ENCODE results near the gene CORO2A.

The CORO2A gene

DNA sequence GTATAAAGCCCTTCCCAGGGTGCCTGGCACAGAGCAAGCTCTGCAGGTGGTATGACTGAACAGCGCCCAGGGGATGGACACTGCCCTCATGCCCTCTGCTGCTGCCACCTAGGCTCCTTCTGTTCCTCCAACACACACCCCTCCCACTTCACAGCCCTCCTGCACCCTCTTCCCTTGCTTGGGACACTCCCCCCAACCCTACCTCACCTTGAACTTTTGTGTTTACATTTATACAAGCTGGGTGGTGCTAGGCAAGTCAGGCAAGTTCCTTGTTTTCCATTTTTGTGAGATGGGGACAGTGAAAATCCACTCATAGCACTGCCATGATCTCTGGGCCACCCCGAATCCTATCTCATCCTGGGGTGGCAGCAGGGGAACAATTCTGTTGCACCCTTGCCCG is 18.8 kb upstream of the CORO2A start:
- Histone ChIP-seq H3K18ac (ENCODE audit: low read length) (no peak overlapping the region), H3K9me3 (replicated peaks in 1 of 2; ENCODE audit: control insufficient read depth in 2 of 2, insufficient read depth in 1 of 2, low read depth in 1 of 2, low read length in 2 of 2) (no peaks in the 10 kb centered on the region), H3K4me2 (ENCODE audit: insufficient read depth, low read length, poor library complexity, severe bottlenecking) (no peak overlapping the region), H3K23ac (ENCODE audit: low read depth, low read length, poor library complexity) (no peak overlapping the region), H2BK12ac (ENCODE audit: low read length) (no peak overlapping the region), H3K27ac (replicated peaks; ENCODE audit: low read length) (no peak overlapping the region), H2BK5ac (ENCODE audit: low read length) (no peak overlapping the region), H3K4me3 (ENCODE audit: low read length in 2 of 2) (no peak overlapping the region), H2AK5ac (ENCODE audit: low read depth, low read length) (no peak overlapping the region), H3K36me3 (replicated peaks in 1 of 2; ENCODE audit: control insufficient read depth in 2 of 2, insufficient read depth in 2 of 2, low read length in 2 of 2) (no peaks in the 10 kb centered on the region), H4K91ac (ENCODE audit: low read depth, low read length, poor library complexity) (no peak overlapping the region), H2BK15ac (ENCODE audit: low read length) (no peak overlapping the region), H4K8ac (ENCODE audit: low read depth, low read length) (no peak overlapping the region), H3K9ac (ENCODE audit: low read depth, low read length, poor library complexity) (no peak overlapping the region), H2AFZ (ENCODE audit: low read length) (no peak overlapping the region), H3K79me1 (ENCODE audit: low read depth, low read length) (no peaks in the 10 kb centered on the region), H3K4ac (ENCODE audit: low read length) (no peak overlapping the region), H3K14ac (ENCODE audit: low read length) (peak overlapping the region; percentile 41), H2BK120ac (ENCODE audit: low read depth, low read length) (no peak overlapping the region), H3K27me3 (ENCODE audit: control insufficient read depth in 3 of 3, insufficient read depth in 3 of 3, low read depth in 1 of 3, low read length in 3 of 3) (peaks cover 0 to 11% (median 0%) of the 10 kb centered on the region in 3 experiments), H3K4me1 (ENCODE audit: control insufficient read depth in 2 of 2, insufficient read depth in 1 of 2, low read depth in 1 of 2, low read length in 2 of 2) (peaks cover 0 to 2% of the 10 kb centered on the region in 2 donors)
- DNase-seq (ENCODE audit: low spot score) = no peak
- WGBS, 2 donors (ENCODE audit: extremely low coverage in 2 of 2, insufficient read length in 2 of 2, insufficient replicate concordance in 1 of 2) = no CpG with 5 or more reads among the region's 3 CpGs

DNA sequence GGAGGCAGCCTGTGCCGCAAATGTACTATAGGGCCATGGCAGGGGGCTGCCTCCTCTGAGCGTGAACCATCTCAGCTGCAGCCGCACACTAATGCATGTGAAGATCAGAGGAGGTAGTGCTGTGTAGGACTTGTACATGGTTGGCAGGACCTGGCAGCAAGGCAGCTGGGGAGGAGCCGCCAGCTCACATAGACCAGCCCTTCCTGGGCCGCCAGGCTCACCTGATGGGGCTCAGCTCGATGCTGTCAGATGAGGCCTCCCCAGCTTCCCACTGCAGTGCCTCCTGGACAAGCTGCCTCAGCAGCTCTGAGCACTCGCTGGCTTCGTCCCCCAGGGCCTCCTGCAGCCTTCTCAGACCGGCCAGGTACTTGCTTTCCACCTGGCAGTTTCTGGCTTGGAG is 18.0 kb upstream of the CORO2A start:
- H3K4ac ChIP-seq (ENCODE audit: low read length) = no peak overlapping the region
- H3K9ac ChIP-seq (ENCODE audit: low read depth, low read length, poor library complexity) = peak overlapping the region; percentile 45
- peak overlapping the region; percentile 46 for H4K91ac ChIP-seq (ENCODE audit: low read depth, low read length, poor library complexity)
- H2AFZ ChIP-seq (ENCODE audit: low read length) = no peak overlapping the region
- no peak overlapping the region for H3K23ac ChIP-seq (ENCODE audit: low read depth, low read length, poor library complexity)
- no peak overlapping the region for H2BK5ac ChIP-seq (ENCODE audit: low read length)
- H4K8ac ChIP-seq (ENCODE audit: low read depth, low read length) = no peak overlapping the region
- no peak overlapping the region for H3K4me2 ChIP-seq (ENCODE audit: insufficient read depth, low read length, poor library complexity, severe bottlenecking)
- peaks cover 0 to 13% (median 0%) of the 10 kb centered on the region in 3 experiments for H3K27me3 ChIP-seq (ENCODE audit: control insufficient read depth in 3 of 3, insufficient read depth in 3 of 3, low read depth in 1 of 3, low read length in 3 of 3)
- peak overlapping the region; percentile 16 for H3K18ac ChIP-seq (ENCODE audit: low read length)
- DNase-seq (ENCODE audit: low spot score) = no peak
- H2BK120ac ChIP-seq (ENCODE audit: low read depth, low read length) = no peak overlapping the region
- no peak overlapping the region for H2BK12ac ChIP-seq (ENCODE audit: low read length)
- H3K27ac ChIP-seq (replicated peaks; ENCODE audit: low read length) = no peak overlapping the region
- no peaks in the 10 kb centered on the region for H3K36me3 ChIP-seq (replicated peaks in 1 of 2; ENCODE audit: control insufficient read depth in 2 of 2, insufficient read depth in 2 of 2, low read length in 2 of 2)
- H3K4me1 ChIP-seq (ENCODE audit: control insufficient read depth in 2 of 2, insufficient read depth in 1 of 2, low read depth in 1 of 2, low read length in 2 of 2) = peaks cover 0 to 2% of the 10 kb centered on the region in 2 donors
- H2BK15ac ChIP-seq (ENCODE audit: low read length) = no peak overlapping the region
- no peak overlapping the region for H3K14ac ChIP-seq (ENCODE audit: low read length)
- H3K79me1 ChIP-seq (ENCODE audit: low read depth, low read length) = no peaks in the 10 kb centered on the region
- no peak overlapping the region for H2AK5ac ChIP-seq (ENCODE audit: low read depth, low read length)
- no peaks in the 10 kb centered on the region for H3K9me3 ChIP-seq (replicated peaks in 1 of 2; ENCODE audit: control insufficient read depth in 2 of 2, insufficient read depth in 1 of 2, low read depth in 1 of 2, low read length in 2 of 2)
- WGBS, 2 donors (ENCODE audit: extremely low coverage in 2 of 2, insufficient read length in 2 of 2, insufficient replicate concordance in 1 of 2) = no CpG with 5 or more reads among the region's 9 CpGs
- H3K4me3 ChIP-seq (ENCODE audit: low read length in 2 of 2) = peak overlapping the region in 1 of 2 donors; percentile 53

DNA sequence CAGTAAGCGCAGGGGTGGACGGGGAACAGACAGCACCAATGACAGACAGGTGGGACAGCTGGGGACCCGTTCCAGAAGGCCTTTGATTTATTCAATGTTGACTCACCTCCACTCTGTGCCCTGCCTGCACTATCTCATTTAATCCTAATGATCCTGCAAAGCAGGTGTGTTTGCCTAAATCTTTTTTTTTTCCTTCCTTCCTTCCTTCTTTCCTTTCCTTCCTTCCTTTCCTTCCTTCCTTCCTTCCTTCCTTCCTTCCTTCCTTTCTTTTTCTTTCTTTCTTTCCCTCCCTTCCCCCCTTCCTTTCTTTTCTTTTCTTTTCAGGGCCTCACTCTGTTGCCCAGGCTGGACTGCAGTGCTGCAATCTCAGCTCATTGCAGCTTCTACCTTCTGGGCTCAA is 17.1 kb upstream of the CORO2A start:
- Histone ChIP-seq H3K27me3 (ENCODE audit: control insufficient read depth in 3 of 3, insufficient read depth in 3 of 3, low read depth in 1 of 3, low read length in 3 of 3) (peaks cover 0 to 22% (median 0%) of the 10 kb centered on the region in 3 experiments), H4K91ac (ENCODE audit: low read depth, low read length, poor library complexity) (no peak overlapping the region), H2AK5ac (ENCODE audit: low read depth, low read length) (no peak overlapping the region), H3K4me2 (ENCODE audit: insufficient read depth, low read length, poor library complexity, severe bottlenecking) (no peak overlapping the region), H2BK5ac (ENCODE audit: low read length) (no peak overlapping the region), H3K23ac (ENCODE audit: low read depth, low read length, poor library complexity) (no peak overlapping the region), H3K79me1 (ENCODE audit: low read depth, low read length) (no peaks in the 10 kb centered on the region), H3K4ac (ENCODE audit: low read length) (no peak overlapping the region), H2AFZ (ENCODE audit: low read length) (no peak overlapping the region), H3K14ac (ENCODE audit: low read length) (no peak overlapping the region), H3K27ac (replicated peaks; ENCODE audit: low read length) (no peak overlapping the region), H2BK15ac (ENCODE audit: low read length) (no peak overlapping the region), H3K4me3 (ENCODE audit: low read length in 2 of 2) (no peak overlapping the region), H2BK12ac (ENCODE audit: low read length) (no peak overlapping the region), H3K9me3 (replicated peaks in 1 of 2; ENCODE audit: control insufficient read depth in 2 of 2, insufficient read depth in 1 of 2, low read depth in 1 of 2, low read length in 2 of 2) (no peaks in the 10 kb centered on the region), H3K36me3 (replicated peaks in 1 of 2; ENCODE audit: control insufficient read depth in 2 of 2, insufficient read depth in 2 of 2, low read length in 2 of 2) (no peaks in the 10 kb centered on the region), H3K9ac (ENCODE audit: low read depth, low read length, poor library complexity) (no peak overlapping the region), H3K4me1 (ENCODE audit: control insufficient read depth in 2 of 2, insufficient read depth in 1 of 2, low read depth in 1 of 2, low read length in 2 of 2) (peaks cover 0 to 2% of the 10 kb centered on the region in 2 donors), H2BK120ac (ENCODE audit: low read depth, low read length) (no peak overlapping the region), H3K18ac (ENCODE audit: low read length) (no peak overlapping the region), H4K8ac (ENCODE audit: low read depth, low read length) (no peak overlapping the region)
- no CpG with 5 or more reads among the region's 3 CpGs for WGBS, 2 donors (ENCODE audit: extremely low coverage in 2 of 2, insufficient read length in 2 of 2, insufficient replicate concordance in 1 of 2)
- DNase-seq (ENCODE audit: low spot score) = no peak

DNA sequence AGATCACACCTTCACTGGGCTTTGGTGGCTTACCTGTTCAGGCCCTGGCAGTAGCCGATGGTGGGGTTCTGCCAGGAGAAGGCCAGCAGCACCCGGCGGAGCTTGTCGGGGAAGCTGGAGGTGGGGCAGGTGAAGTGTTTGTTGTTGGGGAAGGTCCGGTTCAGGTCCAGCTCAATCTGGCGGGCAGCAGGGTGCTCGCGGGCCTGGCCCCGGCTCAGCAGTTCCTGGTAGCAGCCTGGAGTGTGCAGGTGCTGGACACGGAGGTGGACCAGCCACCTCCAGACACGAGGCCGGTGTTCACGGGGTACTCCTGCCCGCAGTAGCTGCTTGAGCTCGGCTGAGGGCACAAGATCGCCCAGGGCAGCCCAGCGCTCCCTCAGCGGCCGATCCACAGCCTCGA is 16.2 kb upstream of the CORO2A start:
- no peak overlapping the region for H4K8ac ChIP-seq (ENCODE audit: low read depth, low read length)
- no peak overlapping the region for H3K14ac ChIP-seq (ENCODE audit: low read length)
- H3K4me2 ChIP-seq (ENCODE audit: insufficient read depth, low read length, poor library complexity, severe bottlenecking) = no peak overlapping the region
- H3K36me3 ChIP-seq (replicated peaks in 1 of 2; ENCODE audit: control insufficient read depth in 2 of 2, insufficient read depth in 2 of 2, low read length in 2 of 2) = no peaks in the 10 kb centered on the region
- no CpG with 5 or more reads among the region's 20 CpGs for WGBS, 2 donors (ENCODE audit: extremely low coverage in 2 of 2, insufficient read length in 2 of 2, insufficient replicate concordance in 1 of 2)
- H3K23ac ChIP-seq (ENCODE audit: low read depth, low read length, poor library complexity) = peak overlapping the region; percentile 49
- no peak overlapping the region for H2BK12ac ChIP-seq (ENCODE audit: low read length)
- H4K91ac ChIP-seq (ENCODE audit: low read depth, low read length, poor library complexity) = no peak overlapping the region
- H3K9me3 ChIP-seq (replicated peaks in 1 of 2; ENCODE audit: control insufficient read depth in 2 of 2, insufficient read depth in 1 of 2, low read depth in 1 of 2, low read length in 2 of 2) = no peaks in the 10 kb centered on the region
- H3K9ac ChIP-seq (ENCODE audit: low read depth, low read length, poor library complexity) = no peak overlapping the region
- no peak overlapping the region for H2AFZ ChIP-seq (ENCODE audit: low read length)
- no peak for DNase-seq (ENCODE audit: low spot score)
- H3K4ac ChIP-seq (ENCODE audit: low read length) = peak overlapping the region; percentile 19
- no peak overlapping the region for H3K27ac ChIP-seq (replicated peaks; ENCODE audit: low read length)
- no peak overlapping the region for H3K18ac ChIP-seq (ENCODE audit: low read length)
- H3K79me1 ChIP-seq (ENCODE audit: low read depth, low read length) = no peaks in the 10 kb centered on the region
- H3K27me3 ChIP-seq (ENCODE audit: control insufficient read depth in 3 of 3, insufficient read depth in 3 of 3, low read depth in 1 of 3, low read length in 3 of 3) = peaks cover 0 to 30% (median 0%) of the 10 kb centered on the region in 3 experiments
- no peak overlapping the region for H3K4me3 ChIP-seq (ENCODE audit: low read length in 2 of 2)
- no peak overlapping the region for H2BK120ac ChIP-seq (ENCODE audit: low read depth, low read length)
- no peak overlapping the region for H2BK5ac ChIP-seq (ENCODE audit: low read length)
- H2BK15ac ChIP-seq (ENCODE audit: low read length) = no peak overlapping the region
- no peak overlapping the region for H2AK5ac ChIP-seq (ENCODE audit: low read depth, low read length)
- H3K4me1 ChIP-seq (ENCODE audit: control insufficient read depth in 2 of 2, insufficient read depth in 1 of 2, low read depth in 1 of 2, low read length in 2 of 2) = peaks cover 0 to 2% of the 10 kb centered on the region in 2 donors
